ENCODE data around the gene CACNB3. TPM values are rescaled to one million over a fixed set of nuclear protein-coding genes. Genes with fewer than 3 reads are reported as not detected.

The CACNB3 gene
- total RNA-seq, 4 donors from 2014 or later: 13.4 to 19.5 (median 14.0) TPM

GRCh38 chr12:48807981-48808380, 10.3 kb upstream of the CACNB3 start:
- no peak for DNase-seq
- H3K27me3 ChIP-seq: no peaks in the 10 kb centered on the region
- intact Hi-C loops (cut with DNase I): no loop called here
- H3K9me3 ChIP-seq: no peaks in the 10 kb centered on the region
- no peak overlapping the region for H3K4me3 ChIP-seq
- no peak overlapping the region for H3K27ac ChIP-seq
- TF ChIP-seq POLR2A (IDR thresholded peaks at IDR 0.05) (no peak), CTCF (IDR thresholded peaks at IDR 0.05) (no peak)
- 90 to 92% methylated on average over 3 of the region's 3 CpGs for WGBS, 2 donors
- no peaks in the 10 kb centered on the region for H3K36me3 ChIP-seq
- H3K4me1 ChIP-seq: peaks cover 0 to 23% (median 7%) of the 10 kb centered on the region in 3 donors

- peaks cover 10 to 47% (median 12%) of the 10 kb centered on the region in 3 donors for H3K4me1 ChIP-seq
- TF ChIP-seq CTCF (IDR thresholded peaks at IDR 0.05) (no peak), POLR2A (IDR thresholded peaks at IDR 0.05) (no peak)
- 32 to 67% methylated on average over 3 to 5 of the region's 5 CpGs for WGBS, 2 donors
- no peak overlapping the region for H3K4me3 ChIP-seq
- H3K36me3 ChIP-seq: no peaks in the 10 kb centered on the region
- no peak for DNase-seq
- H3K9me3 ChIP-seq: no peaks in the 10 kb centered on the region
- no peaks in the 10 kb centered on the region for H3K27me3 ChIP-seq
- intact Hi-C loops (cut with DNase I): no loop called here
- H3K27ac ChIP-seq: peak overlapping the region in 2 of 4 donors; percentile 51 to 65
These were observed 7.3 kb upstream of the CACNB3 start for GRCh38 chr12:48810903-48811431.

GRCh38 chr12:48811437-48812090, 6.7 kb upstream of the CACNB3 start:
- intact Hi-C loops (cut with DNase I): no loop called here
- 44 to 84% methylated on average over 3 to 4 of the region's 5 CpGs for WGBS, 2 donors
- peak overlapping the region in 2 of 4 donors; percentile 51 to 65 for H3K27ac ChIP-seq

GRCh38 chr12:48812389-48812788, 5.9 kb upstream of the CACNB3 start:
- Histone ChIP-seq H3K36me3 (no peaks in the 10 kb centered on the region), H3K27ac (peak overlapping the region in 1 of 4 donors; percentile 51), H3K4me3 (no peak overlapping the region), H3K4me1 (peaks cover 17 to 61% (median 25%) of the 10 kb centered on the region in 3 donors), H3K9me3 (no peaks in the 10 kb centered on the region), H3K27me3 (no peaks in the 10 kb centered on the region)
- intact Hi-C loops (cut with DNase I): no loop called here
- DNase-seq: no peak
- WGBS, 2 donors: 20 to 35% methylated on average over 2 of the region's 2 CpGs
- TF ChIP-seq CTCF (IDR thresholded peaks at IDR 0.05): no peak
- TF ChIP-seq POLR2A (IDR thresholded peaks at IDR 0.05): no peak

More at GRCh38 chr12:48811437-48812090, 6.7 kb upstream of the CACNB3 start:
- Histone ChIP-seq H3K9me3 (no peaks in the 10 kb centered on the region), H3K36me3 (no peaks in the 10 kb centered on the region), H3K27me3 (no peaks in the 10 kb centered on the region), H3K4me1 (peaks cover 14 to 53% (median 18%) of the 10 kb centered on the region in 3 donors), H3K4me3 (no peak overlapping the region)
- DNase-seq: no peak
- TF ChIP-seq CTCF (IDR thresholded peaks at IDR 0.05) (no peak), POLR2A (IDR thresholded peaks at IDR 0.05) (no peak)

GRCh38 chr12:48813465-48814261, 4.6 kb upstream of the CACNB3 start:
- TF ChIP-seq POLR2A (IDR thresholded peaks at IDR 0.05): no peak
- TF ChIP-seq CTCF (IDR thresholded peaks at IDR 0.05): no peak
- intact Hi-C loops (cut with DNase I): no loop called here
- 28 to 32% methylated on average over 13 to 16 of the region's 18 CpGs for WGBS, 2 donors
- Histone ChIP-seq H3K36me3 (no peaks in the 10 kb centered on the region), H3K27ac (peak overlapping the region; percentile 91 to 95 (median 93)), H3K4me1 (peaks cover 25 to 74% (median 32%) of the 10 kb centered on the region in 3 donors), H3K27me3 (no peaks in the 10 kb centered on the region), H3K9me3 (no peaks in the 10 kb centered on the region), H3K4me3 (peak overlapping the region; percentile 86 to 95 (median 90))
- DNase-seq: no peak
